ENCODE data around the gene TAF13.

TAF13 gene

GRCh38 chr1:109104364-109105151 is 28.8 kb upstream of the TAF13 start:
- Histone ChIP-seq H3K27ac (ENCODE audit: extremely low read depth, low read depth, low read length) (no peak overlapping the region), H3K4me1 (ENCODE audit: control insufficient read depth, insufficient read depth, low read length) (no peaks in the 10 kb centered on the region), H3K9me3 (ENCODE audit: control insufficient read depth, insufficient read depth, low read depth, low read length) (no peaks in the 10 kb centered on the region), H3K36me3 (ENCODE audit: control insufficient read depth in 2 of 2, insufficient read depth in 1 of 2, low read length in 2 of 2) (peaks cover 0 to 4% of the 10 kb centered on the region in 2 experiments; a peak in 2 of 3 replicates), H3K4me3 (ENCODE audit: low read depth, low read length) (no peak overlapping the region)
- CTCF ChIA-PET, result no interaction called here
- POLR2A ChIA-PET, result interaction anchor here (0.7 to 0.9 kb wide), 2 partner anchors 29 to 55 kb away, joined by 4 to 9 read pairs; partner anchors contain the start of gene TAF13
- TF ChIP-seq TSHZ1 (tag by site-specific recombination; IDR thresholded peaks at IDR 0.05; ENCODE audit: borderline replicate concordance), result no peak
- TF ChIP-seq ZNF335 (tag by site-specific recombination; conservative IDR thresholded peaks at IDR 0.05), result no peak
- no peak for TF ChIP-seq HOXC10 (CRISPR knock-in tag; IDR thresholded peaks at IDR 0.05)
- peak; percentile 66 for TF ChIP-seq ZNF121 (tag by site-specific recombination; IDR thresholded peaks at IDR 0.05)
- TF ChIP-seq ZBTB6 (tag by site-specific recombination; IDR thresholded peaks at IDR 0.05), result peak; percentile 97

GRCh38 chr1:109099938-109100773 is 24.4 kb upstream of the TAF13 start:
- Histone ChIP-seq H3K4me1 (ENCODE audit: control insufficient read depth, insufficient read depth, low read length) (no peaks in the 10 kb centered on the region), H3K36me3 (ENCODE audit: control insufficient read depth in 2 of 2, insufficient read depth in 1 of 2, low read length in 2 of 2) (peaks cover 0 to 14% of the 10 kb centered on the region in 2 experiments; a peak in 2 of 3 replicates), H3K4me3 (ENCODE audit: low read depth, low read length) (peak overlapping the region; percentile 82), H3K27ac (ENCODE audit: extremely low read depth, low read depth, low read length) (peak overlapping the region; percentile 86), H3K9me3 (ENCODE audit: control insufficient read depth, insufficient read depth, low read depth, low read length) (no peaks in the 10 kb centered on the region)
- CTCF ChIA-PET, result interaction anchor here (0.6 to 2.8 kb wide), 35 partner anchors 8 to 520 kb away, joined by 3 to 44 read pairs (median 3); partner anchors contain the start of gene TMEM167B
- POLR2A ChIA-PET, result interaction anchor here (0.5 to 2.4 kb wide), 66 partner anchors 8 to 1562 kb away, joined by 3 to 68 read pairs (median 4); partner anchors contain the start of genes ATXN7L2, CELSR2, CLCC1 and EEIG2
- TF ChIP-seq SP7 (tag by site-specific recombination; IDR thresholded peaks at IDR 0.05) (peak; percentile 95), CTCF (tag by site-specific recombination; IDR thresholded peaks at IDR 0.05) (peak; percentile 91), ZNF791 (tag by site-specific recombination; IDR thresholded peaks at IDR 0.05) (no peak; the same call in 1 of the 2 replicates), ZNF629 (tag by site-specific recombination; IDR thresholded peaks at IDR 0.05) (peak; percentile 83), ZBTB20 (tag by site-specific recombination; IDR thresholded peaks at IDR 0.05) (peak; percentile 76), ZBTB26 (tag by site-specific recombination; optimal IDR thresholded peaks at IDR 0.05) (peak; percentile 99), ZBTB21 (tag by site-specific recombination; IDR thresholded peaks at IDR 0.05) (peak; percentile 61; the same call in 1 of the 2 replicates), ZNF426 (tag by site-specific recombination; IDR thresholded peaks at IDR 0.05) (no peak; the same call in 1 of the 2 replicates), ZSCAN30 (tag by site-specific recombination; IDR thresholded peaks at IDR 0.05) (peak; percentile 74; the same call in 1 of the 2 replicates), ZNF670 (tag by site-specific recombination; IDR thresholded peaks at IDR 0.05; ENCODE audit: low read depth) (no peak), GLIS2 (tag by site-specific recombination; IDR thresholded peaks at IDR 0.05) (peak; percentile 99), ZNF211 (tag by site-specific recombination; IDR thresholded peaks at IDR 0.05; ENCODE audit: low read depth) (no peak), MYNN (tag by site-specific recombination; IDR thresholded peaks at IDR 0.05; ENCODE audit: borderline replicate concordance) (peak; percentile 84), PATZ1 (tag by site-specific recombination; IDR thresholded peaks at IDR 0.05) (peak; percentile 100), YY1 (tag by site-specific recombination; IDR thresholded peaks at IDR 0.05) (peak; percentile 50; the same call in 1 of the 2 replicates), ZNF660 (tag by site-specific recombination; IDR thresholded peaks at IDR 0.05) (peak; percentile 96)
